Renal pelvis (tissue), 4 donors: ENCODE data around the gene MIP. TPM values are rescaled to one million over a fixed set of nuclear protein-coding genes. Genes with fewer than 3 reads are reported as not detected.
"Not testable (repeated sequence)": the region's sequence is repeated elsewhere in the genome, so short reads cannot be mapped to it uniquely, and the experiment has no call there.

Experiments
- DNase-seq: peaks from one replicate; pipeline ENCODE4 v3.0.0-alpha.2; 2013
- polyA plus RNA-seq, 3 donors: library from polyadenylated mRNA; unstranded; fragments of 120-200 nt; gene quantifications; one replicate each; pipeline ENCODE4 v1.2.1, GENCODE V29; 2013; ENCODE audit not compliant: insufficient read length in 3 of 3

MIP gene
- polyA plus RNA-seq, 3 donors = 0.21 TPM; not detected in 2

- no peak for DNase-seq
Observed at GRCh38 chr12:56410768-56411167, 43.7 kb downstream of the MIP start.

GRCh38 chr12:56408799-56409417 is 45.5 kb downstream of the MIP start:
- DNase-seq = no peak

- DNase-seq = not testable (repeated sequence)
Observed at GRCh38 chr12:56404227-56404626, 50.2 kb downstream of the MIP start.

GRCh38 chr12:56401612-56402011 is 52.8 kb downstream of the MIP start:
- DNase-seq = not testable (repeated sequence)

- not testable (repeated sequence) for DNase-seq
Observed at GRCh38 chr12:56401125-56401524, 53.3 kb downstream of the MIP start.

Other genes starting within 250 kb of the MIP start
- gene RNF41, start 232.7 kb downstream of the MIP start, polyA plus RNA-seq = 10 to 100 TPM; 43.8 to 50.1 (median 47.2) TPM
- 10 to 100 TPM; 28.2 to 30.5 (median 28.3) TPM for gene NABP2, start 230.3 kb downstream of the MIP start, polyA plus RNA-seq
- gene SLC39A5, start 224.6 kb downstream of the MIP start, polyA plus RNA-seq = 10 to 100 TPM; 73.2 to 87.0 (median 81.7) TPM
- gene ANKRD52, start 196.3 kb downstream of the MIP start, polyA plus RNA-seq = 10 to 100 TPM; 32.8 to 40.5 (median 39.0) TPM
- 10 to 100 TPM; 16.3 to 25.5 (median 19.6) TPM for gene COQ10A, start 187.7 kb downstream of the MIP start, polyA plus RNA-seq
- gene CS, start 154.3 kb downstream of the MIP start, polyA plus RNA-seq = 100 to 1,000 TPM; 202 to 237 (median 212) TPM
- 100 to 1,000 TPM; 160 to 182 (median 172) TPM for gene CNPY2, start 138.7 kb downstream of the MIP start, polyA plus RNA-seq
- 100 to 1,000 TPM in 1 of 3 donors, 10 to 100 TPM in 2; 82.4 to 140 (median 98.9) TPM for gene PAN2, start 120.7 kb downstream of the MIP start, polyA plus RNA-seq
- 1 to 10 TPM in 2 of 3 donors, under 1 TPM in 1; 0.85 to 1.1 (median 1.0) TPM for gene IL23A, start 115.8 kb downstream of the MIP start, polyA plus RNA-seq
- 100 to 1,000 TPM in 2 of 3 donors, 10 to 100 TPM in 1; 73.4 to 152 (median 139) TPM for gene STAT2, start 94.5 kb downstream of the MIP start, polyA plus RNA-seq
- under 1 TPM; 0.10 to 0.13 (median 0.11) TPM for gene APOF, start 91.8 kb downstream of the MIP start, polyA plus RNA-seq
- gene TIMELESS, start 5.2 kb downstream of the MIP start, polyA plus RNA-seq = 10 to 100 TPM; 44.4 to 47.0 (median 46.2) TPM
- 1 to 10 TPM; 3.8 to 7.8 (median 6.9) TPM for gene SPRYD4, start 13.9 kb upstream of the MIP start, polyA plus RNA-seq
- 1 to 10 TPM in 2 of 3 donors, under 1 TPM in 1; 1.00 to 2.3 (median 1.5) TPM for gene GLS2, start 33.5 kb upstream of the MIP start, polyA plus RNA-seq
- gene RBMS2, start 67.2 kb upstream of the MIP start, polyA plus RNA-seq = 10 to 100 TPM; 36.9 to 47.4 (median 41.8) TPM
- 100 to 1,000 TPM in 2 of 3 donors, 10 to 100 TPM in 1; 72.6 to 123 (median 108) TPM for gene BAZ2A, start 175.7 kb upstream of the MIP start, polyA plus RNA-seq
- gene ATP5F1B, start 191.3 kb upstream of the MIP start, polyA plus RNA-seq = 1,000 to 10,000 TPM in 2 of 3 donors, 100 to 1,000 TPM in 1; 921 to 1,094 (median 1,062) TPM
- 100 to 1,000 TPM; 269 to 319 (median 296) TPM for gene PTGES3, start 233.6 kb upstream of the MIP start, polyA plus RNA-seq